SK-N-SH (cell line): Measurements from ENCODE around the gene DHX15. TPM values are rescaled to one million over a fixed set of nuclear protein-coding genes. Genes with fewer than 3 reads are reported as not detected.
A peak's percentile ranks its signal among the peaks of the same experiment; 100 is the strongest.

Experiments
- CTCF ChIA-PET: fragments of 300-600, 350-600 bp; formaldehyde crosslinking; extraction: SDS; loops from one replicate; lab custom pipeline; 2021; lab: Yijun Ruan, JAX
- POLR2A ChIA-PET: fragments of 350-600 bp; sonication (Branson Sonifier 250); formaldehyde crosslinking; extraction: SDS; loops from one replicate; lab custom pipeline; 2020; ENCODE audit warnings: antibody characterized with exemption, inconsistent platforms; lab: Yijun Ruan, JAX
- DNase-seq: peaks from one replicate; pipeline ENCODE4 v3.0.0; 2012
- H2AFZ ChIP-seq: fragments of 200-600 bp; sonication (generic); 2 replicates; pipeline ENCODE4 v1.8.1; 2016; ENCODE audit warnings: antibody characterized with exemption, mild to moderate bottlenecking, low read depth
- H3F3A ChIP-seq: fragments of 200-600 bp; sonication (generic); replicated peaks from 2 replicates; pipeline ENCODE3; 2016; ENCODE audit warnings: antibody characterized with exemption, mild to moderate bottlenecking; ENCODE audit not compliant: insufficient read depth
- H3K27ac ChIP-seq, 2 experiments: fragments of 200-500 bp in 1 of 2; fragments of 200-600 bp in 1 of 2; sonication (Bioruptor generic) in 1 of 2; sonication (generic), shearing (Covaris generic) in 1 of 2; 2 replicates each; pipeline versions ENCODE4 v1.5.1 to v1.6.1; 2014 to 2016; ENCODE audit warnings: low read depth in 2 of 2, inconsistent platforms in 1 of 2, low read length in 1 of 2, mild to moderate bottlenecking in 1 of 2, mixed read lengths in 1 of 2
- H3K27me3 ChIP-seq: fragments of 200-600 bp; sonication (generic), shearing (Covaris generic); 2 replicates; pipeline ENCODE4 v1.6.1; 2016; ENCODE audit warnings: mixed run types; ENCODE audit not compliant: insufficient read depth
- H3K36me3 ChIP-seq, 2 experiments: fragments of 200-500 bp in 1 of 2; fragments of 200-600 bp in 1 of 2; sonication (Bioruptor generic) in 1 of 2; sonication (generic) in 1 of 2; replicated peaks in 1 of 2; 2 replicates each; pipeline versions ENCODE3 to v1.5.1; 2014 to 2016; ENCODE audit warnings: low read length in 1 of 2, mild to moderate bottlenecking in 1 of 2; ENCODE audit not compliant: insufficient read depth in 2 of 2, control insufficient read depth in 1 of 2
- H3K4me1 ChIP-seq, 2 experiments: fragments of 200-500 bp in 1 of 2; fragments of 200-600 bp in 1 of 2; sonication (Bioruptor generic) in 1 of 2; sonication (generic), shearing (Covaris generic) in 1 of 2; 2 replicates each; pipeline versions ENCODE4 v1.5.1 to v1.6.1; 2014 to 2016; ENCODE audit warnings: low read depth in 1 of 2, low read length in 1 of 2, mixed run types in 1 of 2; ENCODE audit not compliant: insufficient read depth in 2 of 2, control insufficient read depth in 1 of 2
- H3K4me2 ChIP-seq: fragments of 200-600 bp; sonication (generic), shearing (Covaris generic); 2 replicates; pipeline ENCODE4 v1.6.1; 2017; ENCODE audit warnings: mixed run types
- H3K4me3 ChIP-seq, 2 experiments: fragments of 200-500 bp in 1 of 2; fragments of 200-600 bp in 1 of 2; sonication (Bioruptor generic) in 1 of 2; sonication (generic), shearing (Covaris generic) in 1 of 2; 2 replicates each; pipeline versions ENCODE4 v1.5.1 to v1.8.1; 2014 to 2016; ENCODE audit warnings: low read depth in 2 of 2, inconsistent platforms in 1 of 2, low read length in 1 of 2, mild to moderate bottlenecking in 1 of 2, mixed read lengths in 1 of 2, moderate library complexity in 1 of 2
- H3K79me2 ChIP-seq: fragments of 200-600 bp; sonication (generic); 2 replicates; pipeline ENCODE4 v1.8.1; 2017; ENCODE audit warnings: mild to moderate bottlenecking; ENCODE audit not compliant: insufficient read depth
- H3K9ac ChIP-seq: fragments of 200-600 bp; sonication (generic); 2 replicates; pipeline ENCODE4 v1.6.1; 2017; ENCODE audit warnings: mixed run types
- H3K9me2 ChIP-seq: fragments of 200-600 bp; sonication (generic); 2 replicates; pipeline ENCODE4 v1.6.1; 2017; ENCODE audit warnings: mixed run types
- H3K9me3 ChIP-seq: fragments of 200-600 bp; sonication (generic); 2 replicates; pipeline ENCODE4 v1.6.1; 2017; ENCODE audit warnings: mixed run types, mild to moderate bottlenecking, moderate library complexity
- H4K20me1 ChIP-seq: fragments of 200-600 bp; sonication (generic); 2 replicates; pipeline ENCODE4 v1.6.1; 2017; ENCODE audit warnings: mild to moderate bottlenecking, mixed run types; ENCODE audit not compliant: insufficient read depth
- CTCF ChIP-seq: fragments of 200-600 bp; sonication (generic); IDR thresholded peaks from 2 replicates; pipeline ENCODE4 v1.6.1; 2017; ENCODE audit warnings: antibody characterized with exemption, mild to moderate bottlenecking, moderate library complexity
- FOSL2 ChIP-seq: IDR thresholded peaks from 2 replicates; pipeline ENCODE4 v1.4.0; 2012; ENCODE audit warnings: low read depth, mild to moderate bottlenecking, moderate library complexity, borderline replicate concordance
- FOXM1 ChIP-seq: IDR thresholded peaks from 2 replicates; pipeline ENCODE4 v1.4.0; 2012; ENCODE audit warnings: low read depth, mild to moderate bottlenecking
- JUND ChIP-seq: IDR thresholded peaks from 2 replicates; pipeline ENCODE4 v1.4.0; 2012
- MEF2A ChIP-seq: IDR thresholded peaks from 2 replicates; pipeline ENCODE4 v1.4.0; 2012; ENCODE audit warnings: low read depth, borderline replicate concordance
- NFIC ChIP-seq: IDR thresholded peaks from 2 replicates; pipeline ENCODE4 v1.4.0; 2012; ENCODE audit warnings: borderline replicate concordance
- PBX3 ChIP-seq: IDR thresholded peaks from 2 replicates; pipeline ENCODE4; 2012
- RXRA ChIP-seq: IDR thresholded peaks from 2 replicates; pipeline ENCODE4 v1.4.0; 2012; ENCODE audit warnings: low read depth, mild to moderate bottlenecking, borderline replicate concordance
- TAF1 ChIP-seq: IDR thresholded peaks from 2 replicates; pipeline ENCODE4 v1.6.1; 2012; ENCODE audit warnings: low read depth, mild to moderate bottlenecking, low read length, moderate library complexity, borderline replicate concordance
- TCF12 ChIP-seq: IDR thresholded peaks from 2 replicates; pipeline ENCODE4 v1.4.0; 2012
- WGBS: methylation state at CpG from one replicate; pipeline ENCODE4 v1.1.6; 2017; ENCODE audit warnings: low lambda C conversion rate; 5-methylcytosine and 5-hydroxymethylcytosine counted together
- polyA plus RNA-seq, 3 experiments: library from polyadenylated mRNA; depleted of rRNA; stranded (reverse); fragments of >200 nt; gene quantifications; 2 replicates each; pipeline ENCODE4 v1.2.3, GENCODE V29; 2012

Gene DHX15
- polyA plus RNA-seq, 1 of the 3 experiments (the other 2 are of a cell fraction): 63.3 TPM

GRCh38 chr4:24557026-24558025, 27.0 kb downstream of the DHX15 start:
- Histone ChIP-seq H4K20me1 (peaks cover 94% of the 10 kb centered on the region), H2AFZ (no peak overlapping the region), H3K27ac (peak overlapping the region; percentile 58 to 61), H3K4me3 (no peak overlapping the region), H3K9ac (no peak overlapping the region)
- CTCF ChIA-PET: interaction anchor here (0.9 to 1.2 kb wide), 3 partner anchors 10 to 69 kb away, joined by 3 to 4 read pairs (median 3); no protein-coding TSS in a partner anchor
- no peak for DNase-seq
- TF ChIP-seq FOSL2: peak; percentile 21; the same call in 1 of the 2 replicates
- peak; percentile 40 for TF ChIP-seq NFIC
- peak; percentile 59; the same call in 1 of the 2 replicates for TF ChIP-seq TCF12
- peak; percentile 60 for TF ChIP-seq PBX3
- TF ChIP-seq RXRA: no peak
- no peak for TF ChIP-seq TAF1
- no peak for TF ChIP-seq MEF2A
- TF ChIP-seq FOXM1: 0 out of 2 replicates have a peak, but pooled peaks have one; percentile 8
- TF ChIP-seq JUND: peak; percentile 14; the same call in 1 of the 2 replicates
- TF ChIP-seq, all 33 proteins: peak for 6
- Histone ChIP-seq H3K9me2 (no peaks in the 10 kb centered on the region), H3K27me3 (no peaks in the 10 kb centered on the region), H3F3A (peaks cover 57% of the 10 kb centered on the region), H3K4me2 (peak overlapping the region; percentile 32), H3K9me3 (no peaks in the 10 kb centered on the region), H3K36me3 (peaks cover 31 to 44% of the 10 kb centered on the region in 2 experiments), H3K4me1 (peaks cover under 1 to 43% of the 10 kb centered on the region in 2 experiments), H3K79me2 (peaks cover 100% of the 10 kb centered on the region)
- POLR2A ChIA-PET: no interaction called here
- 61% methylated on average over 8 of the region's 8 CpGs for WGBS

- Histone ChIP-seq H3K9ac (no peak overlapping the region), H3K4me3 (peak overlapping the region in 1 of 2 experiments; percentile 4; a peak in 1 of 4 replicates), H4K20me1 (peaks cover 75% of the 10 kb centered on the region), H3K36me3 (peaks cover 62 to 78% of the 10 kb centered on the region in 2 experiments), H3K79me2 (peaks cover 98% of the 10 kb centered on the region), H3K9me2 (no peaks in the 10 kb centered on the region; the same call in 1 of the 2 replicates), H3K4me2 (peak overlapping the region; percentile 5; the same call in 1 of the 2 replicates), H3K27me3 (no peaks in the 10 kb centered on the region), H3K9me3 (no peaks in the 10 kb centered on the region), H3K27ac (peak overlapping the region; percentile 12 to 28; a peak in 3 of 4 replicates), H2AFZ (no peak overlapping the region), H3K4me1 (peaks cover 3 to 19% of the 10 kb centered on the region in 2 experiments; a peak in 3 of 4 replicates), H3F3A (peaks cover 21% of the 10 kb centered on the region)
- no peak for DNase-seq
- CTCF ChIA-PET: interaction anchor here (0.6 to 3.2 kb wide), 22 partner anchors 8 to 418 kb away, joined by 3 to 22 read pairs (median 6); partner anchors contain the start of gene DHX15
- POLR2A ChIA-PET: interaction anchor here (1.0 kb wide), 1 partner anchor 22 kb away, joined by 3 read pairs; no protein-coding TSS in a partner anchor
- 93% methylated on average over 2 of the region's 2 CpGs for WGBS
- TF ChIP-seq CTCF (peak; percentile 73), TCF12 (peak; percentile 37; the same call in 1 of the 2 replicates), MEF2A (no peak)
Measured at GRCh38 chr4:24551492-24552289, 32.7 kb downstream of the DHX15 start.
